Measurements from ENCODE around the gene WDR27. TPM values are rescaled to one million over a fixed set of nuclear protein-coding genes. Genes with fewer than 3 reads are reported as not detected.
"Not testable (repeated sequence)": the region's sequence is repeated elsewhere in the genome, so short reads cannot be mapped to it uniquely, and the experiment has no call there.

Gene WDR27
- polyA plus RNA-seq, 1 donor from 2014 or later = 8.6 TPM

GRCh38 chr6:169511785-169512184 lies 190.0 kb downstream of the WDR27 start:
- H3K9me3 Mint-ChIP-seq, H3K36me3 Mint-ChIP-seq, H3K4me1 Mint-ChIP-seq, H3K27me3 Mint-ChIP-seq, H3K4me3 Mint-ChIP-seq, H3K27ac Mint-ChIP-seq: not testable (repeated sequence)

DNA sequence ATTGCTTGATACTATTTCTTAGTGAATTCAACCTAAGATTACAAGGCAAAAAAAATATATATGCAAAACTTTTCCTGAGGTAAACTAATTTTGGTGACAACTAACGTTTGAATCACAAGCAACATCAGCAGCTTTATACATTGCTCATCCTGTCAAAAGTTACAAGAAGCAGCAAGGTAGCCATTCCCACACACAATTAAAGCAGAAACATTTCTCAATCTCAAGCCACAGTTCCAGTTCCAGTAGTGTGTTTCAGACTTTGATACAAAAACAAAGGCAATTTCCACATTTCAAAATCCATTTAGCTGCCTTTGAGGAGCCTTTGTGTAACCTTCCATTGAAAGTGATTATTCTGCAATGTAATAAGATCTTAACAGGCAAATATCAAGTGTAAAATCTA lies 191.0 kb downstream of the WDR27 start:
- no peaks in the 10 kb centered on the region for H3K36me3 Mint-ChIP-seq
- H3K4me1 Mint-ChIP-seq = no peaks in the 10 kb centered on the region
- peaks cover 0 to 5% (median 0%) of the 10 kb centered on the region in 3 donors for H3K9me3 Mint-ChIP-seq

GRCh38 chr6:169508452-169508851 lies 193.4 kb downstream of the WDR27 start:
- Mint-ChIP-seq H3K4me1 (no peaks in the 10 kb centered on the region), H3K4me3 (no peak overlapping the region), H3K9me3 (peaks cover 0 to 5% (median 0%) of the 10 kb centered on the region in 3 donors), H3K27me3 (no peaks in the 10 kb centered on the region), H3K27ac (no peak overlapping the region), H3K36me3 (no peaks in the 10 kb centered on the region)

More for the DNA sequence above, 191.0 kb downstream of the WDR27 start:
- Mint-ChIP-seq H3K4me3 (no peak overlapping the region), H3K27ac (no peak overlapping the region), H3K27me3 (no peaks in the 10 kb centered on the region)

DNA sequence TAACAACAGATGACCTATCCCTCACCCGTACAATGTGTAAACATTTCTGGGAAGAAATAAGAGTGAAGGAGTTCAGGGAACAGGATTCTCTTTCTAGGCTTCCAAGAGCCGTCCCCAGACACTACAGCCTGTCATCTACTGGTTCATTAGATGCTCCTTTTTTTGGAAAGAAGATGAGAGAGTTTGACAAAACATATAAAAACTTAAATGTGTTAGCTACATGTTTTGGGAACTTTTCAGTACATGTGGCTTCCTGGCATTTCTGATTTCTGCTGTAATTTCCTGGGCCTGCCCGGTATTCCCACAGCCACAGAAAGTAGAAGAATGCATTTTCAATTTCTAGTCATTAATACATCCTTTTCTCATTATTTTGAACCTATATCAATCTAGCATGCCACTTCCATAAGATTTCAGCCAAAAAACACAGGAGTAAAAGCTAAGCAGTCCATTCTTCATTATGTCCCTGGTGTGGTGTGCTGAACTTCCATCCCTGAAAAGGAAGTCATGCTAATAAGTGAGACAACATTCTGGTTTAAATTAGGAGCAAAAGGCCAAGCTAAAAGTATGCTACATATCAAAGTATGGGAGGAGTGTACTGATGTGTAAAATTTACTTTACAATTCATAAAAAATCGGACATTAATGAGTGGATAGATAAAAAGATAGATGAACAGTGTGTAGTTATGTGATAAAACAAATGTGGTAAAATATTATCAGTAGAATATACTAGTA lies 198.2 kb downstream of the WDR27 start:
- Mint-ChIP-seq H3K4me1 (no peaks in the 10 kb centered on the region), H3K4me3 (no peak overlapping the region), H3K27ac (peak overlapping the region in 1 of 3 donors; percentile 39), H3K36me3 (no peaks in the 10 kb centered on the region), H3K9me3 (peaks cover 0 to 4% (median 0%) of the 10 kb centered on the region in 3 donors), H3K27me3 (no peaks in the 10 kb centered on the region)

DNA sequence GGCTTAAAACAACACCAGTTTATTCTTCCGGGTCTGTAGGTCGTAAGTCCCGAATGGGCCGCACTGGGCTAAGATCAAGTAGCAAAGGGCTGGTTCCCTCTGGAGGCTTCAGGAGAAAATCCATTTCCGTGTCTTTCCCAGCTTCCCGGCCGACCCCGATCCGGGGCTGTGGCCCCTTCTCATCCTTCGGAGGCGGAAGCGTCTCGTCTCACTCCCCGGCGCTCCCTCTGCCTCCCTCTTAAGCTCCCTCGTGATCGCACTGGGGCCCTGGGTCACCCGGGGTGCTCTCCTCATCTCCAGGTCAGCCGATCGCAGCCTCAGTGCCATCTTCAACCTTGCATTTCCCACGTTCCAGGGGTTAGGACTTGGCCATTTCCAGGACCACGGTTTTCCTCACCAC lies 199.4 kb downstream of the WDR27 start:
- Mint-ChIP-seq H3K4me3 (no peak overlapping the region), H3K27ac (no peak overlapping the region), H3K36me3 (no peaks in the 10 kb centered on the region), H3K27me3 (no peaks in the 10 kb centered on the region), H3K4me1 (no peaks in the 10 kb centered on the region), H3K9me3 (no peaks in the 10 kb centered on the region)

DNA sequence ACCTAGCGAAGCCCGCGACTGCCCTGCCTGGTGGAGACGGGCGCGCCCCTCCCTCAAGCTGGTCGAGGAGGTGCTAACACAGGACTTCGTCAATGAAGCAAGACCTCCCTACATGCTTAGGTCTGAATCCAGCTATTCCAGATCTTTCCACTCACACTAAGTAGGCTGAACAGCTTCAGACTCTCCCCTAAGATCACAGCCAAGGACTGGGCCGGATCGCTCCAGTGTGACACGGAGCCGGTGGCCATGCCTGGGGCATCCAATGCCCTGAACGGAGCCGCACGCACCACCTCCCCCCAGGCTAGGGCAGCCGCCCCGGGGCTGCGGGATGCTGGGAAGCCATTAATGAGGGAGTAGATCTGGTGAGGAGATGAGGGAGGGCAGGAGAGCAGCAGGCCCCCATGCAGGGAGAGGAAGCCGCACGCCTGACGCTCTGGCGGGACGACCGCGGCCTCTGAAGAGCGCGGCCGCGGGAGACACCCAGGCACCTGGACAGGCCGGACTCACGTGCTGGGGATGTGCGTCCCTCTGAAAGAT lies 200.0 kb downstream of the WDR27 start:
- Mint-ChIP-seq H3K4me3 (no peak overlapping the region), H3K27me3 (no peaks in the 10 kb centered on the region), H3K36me3 (no peaks in the 10 kb centered on the region), H3K9me3 (no peaks in the 10 kb centered on the region), H3K27ac (no peak overlapping the region), H3K4me1 (no peaks in the 10 kb centered on the region)

DNA sequence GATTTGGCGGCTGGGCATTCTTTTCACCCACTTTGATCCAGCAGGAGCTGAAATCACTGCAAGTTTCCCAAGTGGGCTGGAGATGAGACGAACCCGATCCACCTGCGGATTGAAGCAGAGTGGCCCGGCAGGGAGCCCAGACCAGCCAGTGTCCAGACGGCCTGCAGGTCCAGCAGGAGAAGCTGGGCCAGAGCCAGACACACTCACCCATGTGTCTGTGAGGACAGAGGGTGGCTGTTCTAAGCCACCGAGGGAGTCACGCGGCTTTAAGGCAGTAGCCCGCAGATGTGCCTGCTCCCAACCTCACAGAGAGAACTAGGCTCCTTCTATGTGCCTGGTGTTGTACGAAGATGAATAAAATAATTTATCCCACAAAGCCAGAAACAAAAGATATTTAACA lies 200.7 kb downstream of the WDR27 start:
- no peak overlapping the region for H3K4me3 Mint-ChIP-seq
- H3K36me3 Mint-ChIP-seq = peaks cover under 1% of the 10 kb centered on the region
- no peak overlapping the region for H3K27ac Mint-ChIP-seq
- H3K9me3 Mint-ChIP-seq = no peaks in the 10 kb centered on the region
- H3K27me3 Mint-ChIP-seq = no peaks in the 10 kb centered on the region
- H3K4me1 Mint-ChIP-seq = no peaks in the 10 kb centered on the region

DNA sequence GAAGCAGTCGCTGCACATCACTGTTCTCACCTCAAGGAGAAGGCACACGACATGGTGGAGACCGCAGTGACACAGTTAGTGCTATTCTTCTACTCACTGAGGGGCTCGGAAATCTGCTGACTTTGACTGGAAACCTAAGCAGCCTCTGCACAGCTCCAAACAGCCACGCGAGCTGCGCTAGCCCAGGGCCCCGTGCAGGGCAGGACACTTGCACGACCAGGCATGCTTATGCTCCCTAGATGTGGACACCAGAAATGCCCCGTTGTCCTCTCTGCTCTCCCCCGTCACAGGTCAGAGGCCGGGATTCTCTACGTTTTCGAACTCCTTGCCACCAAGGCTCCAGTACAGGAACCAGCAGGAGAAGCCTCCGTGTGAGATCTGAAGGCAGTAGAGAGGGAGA lies 201.1 kb downstream of the WDR27 start:
- Mint-ChIP-seq H3K4me1 (no peaks in the 10 kb centered on the region), H3K9me3 (no peaks in the 10 kb centered on the region), H3K36me3 (peaks cover 4% of the 10 kb centered on the region), H3K4me3 (no peak overlapping the region), H3K27me3 (no peaks in the 10 kb centered on the region), H3K27ac (no peak overlapping the region)

GRCh38 chr6:169499848-169500247 lies 202.0 kb downstream of the WDR27 start:
- Mint-ChIP-seq H3K4me1 (no peaks in the 10 kb centered on the region), H3K4me3 (no peak overlapping the region), H3K36me3 (peaks cover 4% of the 10 kb centered on the region), H3K27me3 (no peaks in the 10 kb centered on the region), H3K27ac (no peak overlapping the region), H3K9me3 (peaks cover 0 to 2% (median 0%) of the 10 kb centered on the region in 3 donors)

DNA sequence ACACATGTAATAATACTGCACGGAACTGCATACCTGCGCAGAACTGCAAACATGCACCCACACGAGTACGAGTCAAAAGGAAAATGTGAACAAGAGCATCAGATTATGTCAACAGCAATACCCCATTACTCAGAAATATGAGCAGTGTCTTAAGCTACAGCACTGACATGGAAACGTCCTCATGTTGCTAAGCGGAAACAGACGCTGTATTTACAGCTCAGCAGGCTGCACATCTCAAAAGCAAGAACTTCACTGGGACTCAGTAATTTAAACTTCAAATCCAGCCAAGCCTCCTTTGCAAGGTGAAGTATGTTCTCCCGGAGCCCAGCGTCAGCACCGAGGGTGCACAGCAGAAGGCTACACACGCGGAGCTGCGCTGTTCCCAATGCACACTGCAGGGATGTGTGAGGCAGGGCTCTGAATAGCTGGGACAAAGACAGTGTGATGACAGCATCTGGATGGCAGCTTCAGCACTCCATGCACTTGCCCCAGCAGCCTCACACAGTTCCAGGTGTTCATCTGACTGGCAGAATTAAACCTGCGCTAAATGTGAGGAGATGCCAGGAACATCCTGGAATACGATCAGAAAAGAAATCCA lies 202.8 kb downstream of the WDR27 start:
- Mint-ChIP-seq H3K27me3 (no peaks in the 10 kb centered on the region), H3K4me1 (no peaks in the 10 kb centered on the region), H3K9me3 (peaks cover 0 to 2% (median 0%) of the 10 kb centered on the region in 3 donors), H3K4me3 (no peak overlapping the region), H3K36me3 (peaks cover 4% of the 10 kb centered on the region), H3K27ac (no peak overlapping the region)

DNA sequence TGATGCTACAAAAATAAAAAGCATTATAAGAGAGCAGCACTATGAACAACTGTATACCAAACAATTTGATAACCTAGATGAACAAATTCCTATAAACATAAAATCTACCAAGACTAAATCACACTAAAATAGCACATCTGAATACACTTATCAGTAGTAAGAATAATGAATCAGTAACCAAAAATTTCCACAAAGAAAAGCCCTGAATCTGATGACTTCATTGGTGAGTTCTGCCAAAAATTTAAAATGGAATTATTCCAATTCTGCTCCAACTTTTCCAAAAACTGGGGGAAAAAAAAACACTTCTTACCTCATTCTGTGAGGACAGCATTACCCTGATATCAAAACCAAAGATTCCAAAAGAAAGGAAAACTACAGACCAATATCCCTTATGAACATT lies 206.2 kb downstream of the WDR27 start:
- Mint-ChIP-seq H3K36me3 (peaks cover 6% of the 10 kb centered on the region), H3K9me3 (peaks cover 0 to 2% (median 0%) of the 10 kb centered on the region in 3 donors), H3K4me3 (no peak overlapping the region), H3K27me3 (no peaks in the 10 kb centered on the region), H3K27ac (no peak overlapping the region), H3K4me1 (no peaks in the 10 kb centered on the region)

DNA sequence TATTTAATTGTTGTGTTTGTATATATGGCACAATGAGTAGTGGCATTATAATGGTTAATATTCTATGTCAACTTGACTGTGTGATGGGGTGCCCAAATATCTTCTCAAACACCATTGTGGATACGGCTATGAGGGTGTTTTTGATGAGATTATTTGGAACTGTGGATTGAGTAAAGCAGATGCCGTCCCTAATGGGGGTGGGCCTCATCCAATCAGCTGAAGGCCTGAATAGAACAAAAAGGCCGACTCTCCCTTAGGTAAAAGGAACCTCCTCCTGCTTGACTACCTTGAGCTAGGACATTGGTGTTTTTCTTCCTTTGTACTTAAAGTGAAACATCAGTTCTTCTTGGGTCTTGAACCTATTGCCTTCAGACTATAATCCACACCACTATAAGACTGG lies 207.8 kb downstream of the WDR27 start:
- Mint-ChIP-seq H3K4me1 (no peaks in the 10 kb centered on the region), H3K27ac (no peak overlapping the region), H3K9me3 (peaks cover 0 to 2% (median 0%) of the 10 kb centered on the region in 3 donors), H3K27me3 (no peaks in the 10 kb centered on the region), H3K36me3 (peaks cover 6% of the 10 kb centered on the region), H3K4me3 (no peak overlapping the region)

DNA sequence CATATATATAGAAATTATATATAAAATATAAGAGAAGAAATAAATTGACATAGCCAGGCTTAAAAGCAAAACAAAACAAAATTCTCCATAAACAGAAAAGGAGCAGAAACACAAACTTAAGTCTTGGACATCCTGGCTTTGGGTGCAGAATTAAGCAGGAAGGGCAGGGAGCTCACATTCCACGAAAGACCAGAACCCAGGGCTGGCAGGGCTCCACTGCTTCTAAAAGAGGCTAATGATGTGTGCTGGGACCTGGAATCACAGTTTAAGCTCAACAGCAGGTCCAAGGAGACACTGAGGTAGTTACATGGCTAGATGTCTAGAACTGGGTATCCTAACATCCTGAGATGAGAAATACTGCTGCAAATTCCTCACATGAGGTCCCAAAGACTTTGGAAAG lies 210.3 kb downstream of the WDR27 start:
- H3K4me3 Mint-ChIP-seq = no peak overlapping the region
- H3K27ac Mint-ChIP-seq = no peak overlapping the region
- no peaks in the 10 kb centered on the region for H3K27me3 Mint-ChIP-seq
- no peaks in the 10 kb centered on the region for H3K4me1 Mint-ChIP-seq
- peaks cover 0 to 2% (median 0%) of the 10 kb centered on the region in 3 donors for H3K9me3 Mint-ChIP-seq
- peaks cover 6% of the 10 kb centered on the region for H3K36me3 Mint-ChIP-seq

- H3K9me3 Mint-ChIP-seq = peaks cover 0 to 2% (median 0%) of the 10 kb centered on the region in 3 donors
- H3K4me3 Mint-ChIP-seq = no peak overlapping the region
- H3K27me3 Mint-ChIP-seq = no peaks in the 10 kb centered on the region
- H3K36me3 Mint-ChIP-seq = peaks cover 3% of the 10 kb centered on the region
- no peak overlapping the region for H3K27ac Mint-ChIP-seq
- no peaks in the 10 kb centered on the region for H3K4me1 Mint-ChIP-seq
Measured at GRCh38 chr6:169490830-169491229, 211.0 kb downstream of the WDR27 start.

DNA sequence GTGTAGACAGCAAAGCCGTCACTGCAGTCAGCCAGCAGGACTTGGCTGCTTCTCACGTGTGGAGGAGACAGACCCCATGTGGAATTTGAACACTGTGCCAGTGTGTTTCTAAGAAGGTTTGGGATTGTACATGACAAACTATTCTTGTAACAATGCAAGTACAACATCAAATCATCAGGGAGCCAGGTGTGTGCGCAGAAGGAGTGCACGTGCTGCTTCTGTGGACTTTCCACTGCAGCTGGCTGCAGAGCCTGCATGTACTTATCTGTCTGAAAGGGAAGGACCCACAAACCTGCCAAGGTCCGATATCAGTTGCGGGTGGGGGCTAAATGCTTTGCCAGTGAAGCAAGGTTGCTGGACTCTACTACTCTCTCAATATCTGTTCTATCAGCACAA lies 211.6 kb downstream of the WDR27 start:
- H3K9me3 Mint-ChIP-seq = peaks cover under 1 to 6% (median 2%) of the 10 kb centered on the region in 3 donors
- no peaks in the 10 kb centered on the region for H3K27me3 Mint-ChIP-seq
- H3K27ac Mint-ChIP-seq = no peak overlapping the region
- no peaks in the 10 kb centered on the region for H3K4me1 Mint-ChIP-seq
- H3K36me3 Mint-ChIP-seq = peaks cover 3% of the 10 kb centered on the region
- H3K4me3 Mint-ChIP-seq = no peak overlapping the region
